Ramos (cell line): Measurements from ENCODE around the gene LRRK1.

Experiments used
- in situ Hi-C: fragments of 300-500 bp; cut with MboI; formaldehyde crosslinking; loops from one replicate; pipeline ENCODE4 v1.14.3; 2022; ENCODE audit warnings: low sequenced_read_pairs; ENCODE audit not compliant: unreplicated experiment

LRRK1 gene

DNA sequence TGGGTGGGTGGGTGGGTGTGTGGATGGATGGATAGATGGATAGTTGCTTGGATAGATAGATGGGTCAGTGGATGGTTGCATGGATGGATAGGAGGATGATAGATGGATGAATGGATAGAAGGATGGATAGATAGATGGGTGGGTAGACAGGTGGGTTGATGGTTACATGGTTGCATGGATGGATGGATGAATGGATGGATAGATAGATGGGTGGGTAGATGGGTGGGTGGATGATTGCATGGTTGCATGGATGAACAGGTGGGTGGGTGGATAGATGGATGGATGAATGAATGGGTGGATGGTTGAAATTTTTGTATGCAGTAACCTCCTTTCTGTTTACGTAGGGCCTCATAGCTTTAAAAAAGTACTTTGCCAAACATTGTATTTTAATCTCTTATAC is 79.5 kb downstream of the LRRK1 start:
- in situ Hi-C loops = no loop called here

DNA sequence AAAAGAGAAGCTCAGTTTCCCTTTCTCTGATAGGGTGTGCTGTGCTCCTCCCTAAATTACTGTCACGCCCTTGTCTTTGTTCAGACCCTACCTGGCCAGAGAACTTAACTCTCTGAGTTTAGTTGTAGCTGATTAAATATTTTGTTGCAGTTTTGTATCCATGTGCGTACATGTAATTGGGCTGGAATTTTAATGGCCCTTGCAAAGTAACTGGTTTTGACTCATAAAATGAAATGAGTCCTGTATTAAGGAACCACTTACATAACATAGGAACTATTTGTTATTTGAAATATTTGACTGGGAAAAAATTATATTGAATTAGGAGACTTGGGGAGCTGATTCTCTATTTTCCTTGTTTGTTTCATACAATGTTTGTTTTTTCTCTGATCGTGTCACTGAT is 80.2 kb downstream of the LRRK1 start:
- in situ Hi-C loops = no loop called here

DNA sequence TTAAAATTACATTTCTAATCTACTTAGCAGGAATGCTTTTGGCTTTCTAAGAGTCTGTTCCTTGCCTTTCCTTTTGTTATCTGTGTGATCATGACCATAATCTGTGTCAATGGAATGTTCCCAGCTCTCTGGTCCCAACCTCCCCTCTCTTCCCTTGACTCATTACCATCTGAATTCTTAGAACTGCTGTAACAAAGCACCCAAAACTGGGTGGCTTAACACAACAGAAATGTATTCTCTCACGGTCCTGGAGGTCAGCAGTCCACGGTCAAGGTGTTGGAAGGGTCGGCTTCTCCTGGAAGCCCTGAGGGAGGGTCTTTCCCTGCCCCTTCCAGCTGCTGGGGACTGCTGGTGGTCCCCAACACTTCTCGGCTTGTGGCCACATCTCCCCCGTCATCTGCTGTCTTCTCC is 81.1 kb downstream of the LRRK1 start:
- in situ Hi-C loops = loop anchor here (10.0 kb wide), 1 partner anchor 365 kb away; no protein-coding TSS in a partner anchor

DNA sequence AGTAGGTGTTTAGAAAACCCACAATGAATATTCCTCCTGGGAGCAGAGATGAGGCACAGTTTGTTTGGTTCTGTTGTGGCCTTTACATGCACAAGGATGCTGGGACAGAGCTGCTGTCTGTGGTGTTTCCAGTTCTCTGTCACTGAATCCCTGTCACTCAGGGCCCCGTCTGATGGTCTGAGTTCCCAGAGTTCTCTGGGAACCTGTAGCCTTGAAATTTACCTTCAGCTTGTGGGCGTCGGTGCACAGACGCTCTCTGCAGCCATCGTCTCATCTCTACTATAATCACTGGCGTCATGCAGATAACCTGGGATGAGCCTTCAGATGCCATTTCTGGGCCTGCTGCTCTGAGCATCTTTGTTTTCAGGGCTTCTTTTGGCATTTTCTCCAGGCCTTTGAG is 81.9 kb downstream of the LRRK1 start:
- in situ Hi-C loops = loop anchor here (10.0 kb wide), 1 partner anchor 366 kb away; no protein-coding TSS in a partner anchor

DNA sequence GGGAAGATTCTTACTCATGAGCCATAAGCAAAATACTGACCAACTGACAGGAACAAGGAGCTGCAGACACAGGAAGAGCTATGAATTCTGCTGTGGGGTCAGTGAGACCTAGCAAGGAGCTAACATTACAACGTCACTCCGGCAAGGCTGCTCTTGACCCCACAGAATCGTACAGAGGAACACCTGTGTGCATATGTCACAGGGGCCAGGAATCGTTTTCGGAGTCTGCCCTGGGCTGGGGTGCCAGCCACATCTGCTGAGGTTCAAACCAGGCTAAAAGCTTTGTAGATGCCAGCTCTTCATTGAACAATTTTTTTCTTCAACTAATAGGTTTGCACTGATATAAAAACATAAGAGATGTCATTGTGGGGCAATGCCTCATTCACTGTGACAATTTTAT is 82.6 kb downstream of the LRRK1 start:
- in situ Hi-C loops = loop anchor here (10.0 kb wide), 1 partner anchor 367 kb away; no protein-coding TSS in a partner anchor

DNA sequence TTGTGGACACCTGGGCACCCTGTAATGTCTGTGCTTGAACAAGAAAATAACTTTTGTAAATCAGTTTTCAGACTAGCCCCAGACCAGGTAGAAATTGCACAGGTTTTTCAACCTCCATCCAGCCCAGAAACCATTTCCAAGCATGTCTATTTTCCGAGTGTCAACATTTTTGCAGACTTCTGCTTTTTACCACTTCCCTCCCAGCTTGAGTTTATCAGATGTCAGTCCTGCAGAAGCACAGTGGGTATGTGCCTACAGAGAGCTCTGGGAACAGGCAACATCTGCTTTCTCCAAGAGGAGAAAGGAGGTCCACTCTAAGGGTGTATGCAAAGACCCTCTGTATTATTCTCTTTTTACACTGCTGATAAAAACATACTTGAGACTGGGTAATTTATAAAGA is 83.9 kb downstream of the LRRK1 start:
- in situ Hi-C loops = loop anchor here (10.0 kb wide), 1 partner anchor 368 kb away; no protein-coding TSS in a partner anchor

DNA sequence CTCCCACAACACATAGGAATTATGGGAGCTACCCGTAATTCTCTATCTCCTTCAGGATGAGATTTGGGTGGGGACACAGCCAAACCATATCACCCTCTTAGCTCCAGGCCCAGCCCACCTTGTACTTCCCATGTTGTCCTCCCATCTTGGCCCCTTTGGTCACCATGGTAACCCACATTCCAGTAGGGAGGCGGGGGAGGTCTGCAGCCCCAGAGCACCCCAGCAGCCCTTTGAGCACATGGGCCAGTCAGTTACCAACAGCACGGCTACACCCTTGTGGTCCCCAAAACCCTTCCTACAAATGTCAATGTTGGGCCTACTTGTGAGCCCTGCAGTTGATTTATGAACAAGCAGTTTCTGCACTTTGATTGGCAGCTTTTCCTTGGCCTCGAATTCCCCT is 84.5 kb downstream of the LRRK1 start:
- in situ Hi-C loops = loop anchor here (10.0 kb wide), 1 partner anchor 369 kb away; no protein-coding TSS in a partner anchor

DNA sequence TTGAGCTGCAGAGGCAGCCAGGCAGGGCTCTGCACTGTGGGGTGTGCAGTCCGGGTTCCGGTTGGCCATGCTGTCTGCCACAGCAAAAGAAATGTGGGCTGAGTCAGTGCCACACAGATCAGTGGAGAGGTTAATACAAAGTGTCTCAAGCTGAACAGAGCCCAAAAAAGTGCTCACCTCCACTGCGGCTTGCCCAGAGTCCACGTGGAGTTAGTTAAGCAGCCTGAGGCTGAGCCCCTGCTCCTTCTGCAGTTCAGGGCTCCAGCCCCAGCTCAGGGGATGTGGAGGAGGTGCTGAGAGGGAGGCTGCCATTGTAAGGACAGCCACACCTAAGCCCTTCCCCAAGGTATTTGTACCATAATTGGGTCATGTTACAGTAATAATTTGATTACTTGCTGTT is 85.3 kb downstream of the LRRK1 start:
- in situ Hi-C loops = loop anchor here (10.0 kb wide), 1 partner anchor 370 kb away; no protein-coding TSS in a partner anchor

DNA sequence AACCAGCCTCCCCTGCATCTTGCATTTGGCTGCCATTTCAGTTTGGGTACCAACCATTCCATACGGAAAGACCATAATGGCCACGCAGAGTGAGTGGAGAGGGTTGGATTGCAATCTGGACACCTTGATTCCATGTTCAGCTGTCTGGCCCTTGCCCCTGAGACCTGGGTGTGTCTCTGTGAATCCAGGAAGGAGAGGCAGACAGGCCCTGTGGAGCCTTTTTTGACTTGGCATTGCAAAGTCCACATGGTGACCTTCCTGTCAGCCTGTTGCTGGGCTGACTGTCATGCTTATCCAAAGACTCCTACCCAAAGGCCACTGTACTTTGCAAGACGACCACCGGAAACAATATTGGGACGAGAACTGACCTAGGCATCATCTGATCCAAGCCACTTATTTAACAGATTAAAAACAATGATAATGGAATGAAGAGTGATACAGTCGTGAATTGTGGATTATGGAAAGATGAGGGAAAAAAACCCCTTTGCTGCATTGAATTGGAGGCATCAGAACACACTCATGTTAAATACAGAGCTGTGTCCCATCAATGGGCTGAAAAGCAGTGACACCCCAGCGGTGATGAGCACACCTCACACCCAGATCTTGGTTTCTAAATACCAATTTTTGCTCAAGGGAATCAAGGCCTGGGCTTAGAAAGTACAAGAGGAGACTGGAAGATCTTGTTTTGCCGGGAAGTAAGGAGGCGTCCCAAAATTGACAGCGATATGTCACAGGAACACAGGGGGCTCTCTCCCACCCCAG is 86.0 kb downstream of the LRRK1 start:
- in situ Hi-C loops = loop anchor here (5.0 to 10.0 kb wide), 2 partner anchors 88 to 370 kb away; partner anchors contain the start of gene LRRK1

DNA sequence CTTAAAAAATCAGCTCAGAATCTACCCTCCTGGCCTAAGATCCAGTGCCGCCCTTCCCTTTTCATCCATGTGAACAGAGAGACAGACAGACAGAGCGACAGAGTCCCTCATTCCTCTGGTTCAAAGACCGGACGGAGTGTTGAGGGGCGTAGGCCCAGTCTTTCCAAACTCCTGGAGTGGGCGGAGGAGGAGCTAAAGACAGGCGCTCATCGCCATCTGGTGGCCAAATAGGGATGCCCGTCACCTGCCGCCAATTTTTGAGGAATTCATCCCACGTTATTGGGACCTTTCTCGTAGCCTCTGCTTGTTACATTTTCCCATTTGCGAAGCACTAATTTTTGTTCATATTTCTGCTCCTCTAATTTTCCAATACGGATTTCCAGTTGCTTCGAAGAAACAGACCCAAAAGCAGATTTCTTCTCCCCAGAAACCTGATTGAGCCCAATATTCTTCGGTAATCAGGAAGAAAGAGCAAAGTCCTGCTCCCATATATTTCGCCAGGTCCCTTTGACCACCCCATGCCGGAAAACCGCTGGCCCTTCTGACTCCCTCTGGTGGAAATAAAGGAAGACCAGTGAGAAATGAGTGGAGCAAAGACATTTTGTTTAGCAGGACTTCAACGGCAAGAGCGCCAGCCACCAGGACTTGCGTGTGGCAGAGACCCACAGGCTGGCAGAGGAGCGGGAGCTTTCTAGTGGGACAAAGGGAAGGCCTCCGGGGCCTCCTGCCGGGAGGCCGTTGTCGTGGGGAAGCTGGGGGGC is 88.0 kb downstream of the LRRK1 start:
- in situ Hi-C loops = loop anchor here (5.0 to 10.0 kb wide), 2 partner anchors 90 to 372 kb away; partner anchors contain the start of gene LRRK1

DNA sequence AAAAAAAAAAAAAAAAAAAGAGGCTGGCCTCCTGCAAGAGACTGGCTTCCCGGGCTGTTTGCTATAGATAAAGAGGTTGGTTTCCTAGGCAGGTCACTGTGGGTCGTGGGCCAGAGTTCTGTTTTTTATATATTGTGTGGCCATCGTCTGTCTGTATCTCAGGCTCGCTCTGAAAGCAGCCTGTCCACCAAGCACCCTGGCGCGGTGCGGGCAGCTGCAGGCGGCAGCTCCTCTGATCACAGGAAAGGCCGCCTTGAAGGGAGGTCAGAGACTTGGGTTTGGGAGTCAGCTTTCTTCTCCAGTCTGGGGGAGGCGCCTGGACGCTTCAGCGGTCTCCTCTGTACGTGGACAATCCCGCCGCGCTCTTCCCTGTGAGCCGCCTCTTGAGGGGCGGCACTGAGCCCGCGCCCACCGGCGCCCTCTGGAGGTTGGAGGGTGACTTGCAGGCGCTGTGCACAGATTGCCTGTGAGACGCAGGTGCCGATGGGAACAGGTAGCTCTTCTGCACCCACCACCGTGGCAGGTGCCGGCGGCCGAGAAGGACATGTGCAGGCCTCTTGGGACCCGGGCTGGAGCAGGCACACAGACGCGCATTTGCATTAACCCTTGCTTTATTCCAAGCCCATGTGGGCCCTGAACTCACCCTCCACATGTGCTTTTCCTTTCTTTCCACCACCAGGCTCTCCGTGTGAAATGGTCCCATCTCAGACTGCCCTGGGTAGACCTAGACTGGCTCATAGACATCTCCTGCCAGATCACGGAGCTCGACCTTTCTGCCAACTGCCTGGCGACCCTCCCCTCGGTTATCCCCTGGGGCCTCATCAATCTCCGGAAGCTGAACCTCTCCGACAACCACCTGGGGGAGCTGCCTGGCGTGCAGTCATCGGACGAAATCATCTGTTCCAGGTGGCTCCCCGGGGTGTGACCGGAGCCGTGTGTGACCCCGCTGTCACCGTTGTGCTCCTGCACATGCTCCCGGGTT is 89.3 kb downstream of the LRRK1 start:
- in situ Hi-C loops = loop anchor here (5.0 to 10.0 kb wide), 2 partner anchors 91 to 374 kb away; partner anchors contain the start of gene LRRK1

DNA sequence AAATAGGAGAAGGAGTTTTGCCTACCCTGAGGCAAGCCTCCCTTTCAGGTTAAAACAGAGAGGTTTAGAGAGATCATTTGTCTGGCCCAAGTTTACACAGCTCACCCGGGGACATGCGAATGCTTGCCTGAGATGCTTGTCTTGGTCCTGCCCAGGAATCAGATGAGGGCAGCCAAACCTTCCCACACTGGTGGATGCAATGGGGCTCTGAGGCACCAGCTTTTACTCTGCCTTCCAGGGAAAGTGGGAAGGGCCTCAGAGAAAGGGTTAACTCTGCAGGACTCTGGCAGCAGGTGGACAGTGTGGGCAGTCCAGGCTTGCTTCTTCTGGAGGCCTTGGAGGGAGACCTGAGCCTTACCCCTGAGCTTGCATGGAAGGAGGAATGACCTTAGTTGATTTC is 90.0 kb downstream of the LRRK1 start:
- in situ Hi-C loops = loop anchor here (5.0 to 10.0 kb wide), 2 partner anchors 92 to 374 kb away; partner anchors contain the start of gene LRRK1

DNA sequence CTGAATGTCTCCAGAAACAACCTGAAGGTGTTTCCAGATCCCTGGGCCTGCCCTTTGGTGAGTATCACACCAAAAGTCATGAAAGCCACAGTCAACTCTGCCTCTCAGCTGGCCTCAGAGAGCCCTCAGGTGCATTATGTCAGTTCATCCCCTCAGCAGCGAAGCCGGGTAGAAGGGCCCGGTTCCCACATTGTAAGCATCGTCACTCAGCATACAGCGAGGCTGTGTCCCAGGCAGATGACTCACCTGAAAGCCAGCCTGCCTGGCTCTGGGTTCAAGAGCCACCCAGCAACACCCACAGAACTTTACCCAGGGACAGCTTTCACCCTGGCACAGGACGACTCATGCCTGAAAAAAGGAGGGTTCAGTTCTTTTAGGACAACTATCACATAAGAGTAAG is 91.6 kb downstream of the LRRK1 start:
- in situ Hi-C loops = no loop called here

DNA sequence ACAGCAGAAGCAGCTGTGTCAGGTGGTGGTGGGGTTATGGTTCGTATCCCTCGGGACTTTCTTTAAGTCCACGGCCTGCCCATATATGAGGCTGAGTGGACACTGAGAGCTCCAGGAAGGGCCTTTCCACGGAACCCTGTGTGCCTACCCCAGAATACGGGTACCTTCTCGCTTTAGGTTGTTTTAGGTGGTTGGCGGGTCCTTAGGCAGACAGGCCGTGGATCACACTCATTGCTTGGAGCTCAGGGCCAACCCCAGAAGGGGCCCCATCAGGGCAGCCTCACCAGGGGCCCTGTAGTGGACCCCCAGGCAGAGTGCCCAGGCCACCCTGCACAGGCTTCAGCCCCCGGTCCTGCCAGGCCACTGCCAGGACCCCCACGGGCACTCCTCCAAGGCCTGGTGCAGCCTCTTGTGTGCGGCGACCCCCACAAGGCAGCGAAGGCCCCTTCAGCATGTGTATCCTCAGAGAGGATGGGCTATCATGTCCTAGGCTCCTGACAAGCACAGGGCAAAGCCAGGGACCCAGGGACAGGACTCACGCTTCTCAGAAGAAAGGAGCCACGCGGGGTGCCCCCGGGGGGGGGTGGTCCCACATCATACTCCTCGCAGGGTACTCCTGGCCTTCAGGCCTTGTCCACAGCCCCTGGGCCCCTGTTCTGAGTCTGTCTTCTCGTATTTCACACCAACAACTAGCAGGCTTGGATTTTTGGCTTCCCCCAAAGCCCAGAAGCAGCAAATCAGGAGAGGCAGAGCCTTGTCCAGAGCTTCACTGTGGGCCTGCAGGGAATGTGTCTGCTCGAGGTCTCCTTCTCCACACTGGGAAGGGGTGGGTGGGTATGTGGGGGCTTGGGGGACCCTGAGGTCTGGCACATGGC is 93.4 kb downstream of the LRRK1 start:
- in situ Hi-C loops = no loop called here

DNA sequence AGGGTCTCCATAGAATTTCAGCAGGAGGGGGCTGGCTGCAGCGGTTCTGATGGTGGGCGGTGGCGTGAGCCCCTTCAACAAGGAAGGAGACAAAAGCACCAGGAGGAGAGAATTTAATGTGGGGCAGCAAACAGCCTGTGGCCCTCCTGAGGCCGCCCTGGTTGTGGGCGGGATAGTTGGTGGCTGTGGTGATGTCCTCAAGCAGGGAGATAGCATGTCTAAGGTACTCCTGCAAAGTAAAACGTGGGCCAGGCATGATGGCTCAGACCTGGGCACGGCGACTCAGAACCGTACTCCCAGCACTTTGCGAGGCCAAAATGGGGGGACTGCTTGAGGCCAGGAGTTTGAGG is 94.0 kb downstream of the LRRK1 start:
- in situ Hi-C loops = no loop called here

DNA sequence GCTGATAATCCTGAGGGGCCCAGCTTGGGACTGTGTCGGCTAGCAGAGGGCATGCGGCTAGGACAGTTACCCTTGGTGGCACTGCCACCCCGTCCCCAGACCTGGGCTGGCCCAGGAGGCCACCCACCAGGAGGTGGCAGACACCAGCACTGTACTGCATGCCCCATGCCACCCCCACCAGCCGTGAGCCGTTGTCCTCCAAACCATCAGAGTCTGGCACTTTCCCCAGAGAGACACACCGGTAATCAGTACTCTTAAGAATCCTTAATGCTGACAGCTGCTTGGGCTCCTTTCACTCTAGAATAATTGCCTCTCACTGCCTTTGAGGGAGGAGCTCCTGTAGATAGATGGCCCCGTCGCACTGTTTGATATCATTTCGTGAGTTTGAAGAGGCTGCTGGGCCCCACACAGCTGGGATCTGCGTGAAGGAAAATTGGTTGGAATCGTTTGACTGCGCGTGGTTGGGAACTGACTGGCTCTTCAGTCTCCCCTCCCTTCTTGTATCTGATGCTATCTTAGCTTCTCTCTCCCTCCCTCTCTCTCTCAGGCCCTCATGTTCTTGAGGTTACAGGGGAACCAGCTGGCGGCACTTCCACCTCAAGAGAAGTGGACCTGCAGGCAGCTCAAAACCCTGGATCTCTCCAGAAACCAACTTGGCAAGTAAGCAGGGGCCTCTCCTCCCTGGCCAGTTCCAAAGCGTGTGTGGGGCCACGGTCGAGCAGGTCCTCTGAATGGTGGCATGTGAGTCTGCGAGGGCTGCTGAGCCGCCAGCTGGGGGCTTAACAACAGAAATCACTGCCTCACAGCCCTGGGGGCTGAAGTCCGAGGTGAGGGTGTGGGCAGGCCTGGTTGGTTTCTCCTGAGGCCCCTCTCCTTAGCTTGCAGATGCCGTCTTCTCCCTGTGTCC is 94.9 kb downstream of the LRRK1 start:
- in situ Hi-C loops = no loop called here

DNA sequence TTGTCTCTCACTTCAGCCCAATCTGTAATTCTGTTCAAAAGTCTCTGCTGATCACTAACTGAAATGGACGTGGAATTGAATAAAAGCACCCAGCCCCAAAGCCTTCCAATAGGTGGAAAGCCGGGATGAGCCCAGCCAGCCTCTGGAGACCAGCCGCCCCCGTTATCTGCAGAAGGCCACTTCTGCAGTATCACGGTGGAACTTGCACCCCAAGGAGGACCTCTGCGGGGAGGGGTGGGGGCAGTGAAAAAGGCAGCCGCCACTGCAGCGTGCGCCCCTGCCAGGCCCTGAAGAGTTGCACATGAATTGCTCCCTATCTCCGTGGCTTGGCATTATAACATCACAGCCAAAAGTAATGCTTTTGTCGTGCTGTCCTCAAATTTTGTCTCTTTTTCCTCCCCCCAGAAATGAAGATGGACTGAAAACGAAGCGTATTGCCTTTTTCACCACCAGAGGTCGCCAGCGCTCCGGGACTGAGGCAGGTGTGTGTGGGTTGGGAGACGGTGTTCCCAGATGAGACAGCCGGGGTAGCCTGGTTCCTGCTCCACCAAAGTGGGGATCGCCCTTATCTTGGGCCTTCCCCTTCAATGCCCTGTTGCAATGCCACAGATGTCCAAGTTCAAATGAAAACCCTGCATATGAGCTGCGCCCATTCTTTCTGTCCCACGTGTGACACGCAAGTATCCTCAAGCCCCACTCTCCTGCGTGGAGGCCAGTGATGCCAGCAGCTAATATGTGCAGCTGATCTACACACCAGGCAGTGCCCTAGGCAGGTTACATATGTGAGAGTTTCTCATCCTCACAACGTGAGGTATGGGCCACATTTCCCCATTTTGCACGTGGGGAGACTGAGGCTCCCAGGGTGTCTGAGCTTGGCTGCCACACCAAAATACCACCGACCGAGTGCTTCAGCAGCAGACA is 96.0 kb downstream of the LRRK1 start:
- in situ Hi-C loops = no loop called here
